ENCODE data around the gene SUCO.

The SUCO gene

DNA sequence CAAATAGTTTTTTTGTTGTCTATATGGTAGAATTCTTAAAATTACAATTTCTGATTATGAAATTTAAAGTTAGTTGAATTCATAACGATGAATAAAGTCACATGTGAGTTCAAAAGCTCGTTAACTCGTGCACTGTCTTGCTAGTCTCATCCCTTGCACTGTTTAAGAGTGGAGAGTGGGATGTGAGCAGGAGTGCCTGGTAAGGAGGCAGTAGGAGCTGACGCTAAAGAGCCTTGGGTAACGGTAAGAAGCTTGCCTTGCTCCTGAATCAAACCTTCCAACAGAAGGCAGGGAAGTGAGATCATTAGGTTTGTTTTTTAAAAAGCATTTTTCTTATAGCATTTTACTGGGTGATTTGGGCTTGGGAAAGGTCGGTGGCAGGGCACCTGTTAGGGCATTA lies 123.6 kb downstream of the SUCO start:
- DNase-seq, result no peak

DNA sequence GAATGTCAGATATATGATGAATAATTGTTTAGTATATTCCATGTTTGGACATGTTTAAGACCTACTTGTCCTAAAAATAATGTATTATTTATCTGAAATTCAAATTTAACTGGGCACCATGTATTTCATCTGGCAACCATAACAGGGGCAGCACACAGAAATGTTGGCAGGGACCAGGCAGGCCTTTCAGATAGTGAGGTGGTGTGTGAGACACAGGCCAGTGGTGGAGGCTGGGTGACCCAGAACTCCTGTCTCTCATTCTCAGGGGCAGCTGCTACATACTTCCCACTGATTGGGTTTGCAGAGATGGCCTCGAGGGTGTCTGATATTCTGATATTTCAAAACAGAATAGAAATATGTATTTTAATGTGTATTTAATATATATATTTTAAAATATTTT lies 124.6 kb downstream of the SUCO start:
- DNase-seq, result no peak

DNA sequence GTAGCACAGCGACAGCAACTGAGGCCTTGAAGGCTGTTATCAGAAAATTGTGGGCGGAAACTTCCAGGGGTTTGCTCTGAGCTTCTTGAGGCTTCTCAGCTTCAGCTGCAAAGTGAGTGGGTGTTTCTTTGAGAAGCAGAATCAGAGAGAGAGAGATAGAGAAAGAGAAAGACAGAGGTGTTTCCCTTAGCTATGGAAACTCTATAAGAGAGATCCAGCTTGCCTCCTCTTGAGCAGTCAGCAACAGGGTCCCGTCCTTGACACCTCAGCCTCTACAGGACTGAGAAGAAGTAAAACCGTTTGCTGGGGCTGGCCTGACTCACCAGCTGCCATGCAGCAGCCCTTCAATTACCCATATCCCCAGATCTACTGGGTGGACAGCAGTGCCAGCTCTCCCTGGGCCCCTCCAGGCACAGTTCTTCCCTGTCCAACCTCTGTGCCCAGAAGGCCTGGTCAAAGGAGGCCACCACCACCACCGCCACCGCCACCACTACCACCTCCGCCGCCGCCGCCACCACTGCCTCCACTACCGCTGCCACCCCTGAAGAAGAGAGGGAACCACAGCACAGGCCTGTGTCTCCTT lies 126.0 kb downstream of the SUCO start, which contains the start of gene FASLG:
FASLG (plus strand) TSS at position 233 of the 583 bp plus-strand sequence; CDS start at position 332, 99 bp downstream.
- no peak for DNase-seq

DNA sequence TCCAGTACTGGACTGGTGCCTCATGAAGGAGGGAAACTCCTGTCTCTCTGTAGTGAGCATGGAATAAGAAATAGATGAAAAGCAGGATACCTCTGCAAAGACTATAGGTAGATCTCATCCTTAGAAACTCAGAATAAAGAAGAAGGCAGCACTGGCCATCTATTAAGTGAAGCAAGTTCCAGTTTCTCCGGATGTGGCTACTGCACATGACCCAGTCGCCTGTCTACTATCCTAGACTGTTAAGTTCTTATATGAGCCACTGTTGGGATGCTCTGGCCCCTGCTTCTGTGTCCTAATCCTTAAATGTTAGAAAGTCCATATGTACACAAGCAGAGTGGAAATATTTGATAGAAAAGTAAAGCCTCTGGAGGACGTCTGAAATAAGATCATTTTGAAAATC lies 128.2 kb downstream of the SUCO start:
- no peak for DNase-seq
